ENCODE data around the gene PPARG.

Gene PPARG

GRCh38 chr3:12452361-12453330 is 163.8 kb downstream of the PPARG start:
- H3K79me2 ChIP-seq (ENCODE audit: insufficient read depth, low read length), result no peaks in the 10 kb centered on the region
- no peak for TF ChIP-seq EZH2 (IDR thresholded peaks at IDR 0.05; ENCODE audit: borderline replicate concordance, low read length)
- TF ChIP-seq CTCF (IDR thresholded peaks at IDR 0.05; ENCODE audit: low read length), result no peak
- no peaks in the 10 kb centered on the region for H3K36me3 ChIP-seq (ENCODE audit: insufficient read depth, low read length)
- no peaks in the 10 kb centered on the region; the same call in 1 of the 2 replicates for H3K27me3 ChIP-seq (ENCODE audit: insufficient read depth, low read length)
- H3K9ac ChIP-seq (ENCODE audit: low read length), result no peak overlapping the region
- no peaks in the 10 kb centered on the region for H3F3A ChIP-seq (ENCODE audit: insufficient read depth, low read length)
- no peak overlapping the region for H2AFZ ChIP-seq (ENCODE audit: low read length)
- no peak overlapping the region for H3K4me3 ChIP-seq (ENCODE audit: low read depth, low read length, poor library complexity, severe bottlenecking)
- H3K9me3 ChIP-seq (ENCODE audit: low read length), result no peaks in the 10 kb centered on the region
- H4K20me1 ChIP-seq (ENCODE audit: insufficient read depth, low read length), result no peaks in the 10 kb centered on the region
- H3K4me1 ChIP-seq (ENCODE audit: insufficient read depth, low read length, severe bottlenecking), result no peaks in the 10 kb centered on the region
- H3K9me2 ChIP-seq (ENCODE audit: low read depth, low read length), result no peaks in the 10 kb centered on the region
- H3K4me2 ChIP-seq (ENCODE audit: low read length), result no peak overlapping the region
- H3K27ac ChIP-seq (ENCODE audit: low read depth, low read length, poor library complexity, severe bottlenecking), result no peak overlapping the region

GRCh38 chr3:12454076-12454815 is 165.4 kb downstream of the PPARG start:
- Histone ChIP-seq H3K9ac (ENCODE audit: low read length) (no peak overlapping the region), H3K27ac (ENCODE audit: low read depth, low read length, poor library complexity, severe bottlenecking) (no peak overlapping the region), H3K79me2 (ENCODE audit: insufficient read depth, low read length) (no peaks in the 10 kb centered on the region), H3K9me2 (ENCODE audit: low read depth, low read length) (no peaks in the 10 kb centered on the region), H3K4me3 (ENCODE audit: low read depth, low read length, poor library complexity, severe bottlenecking) (no peak overlapping the region), H4K20me1 (ENCODE audit: insufficient read depth, low read length) (no peaks in the 10 kb centered on the region), H3K4me1 (ENCODE audit: insufficient read depth, low read length, severe bottlenecking) (no peaks in the 10 kb centered on the region), H3F3A (ENCODE audit: insufficient read depth, low read length) (no peaks in the 10 kb centered on the region), H3K4me2 (ENCODE audit: low read length) (no peak overlapping the region), H3K9me3 (ENCODE audit: low read length) (no peaks in the 10 kb centered on the region), H3K36me3 (ENCODE audit: insufficient read depth, low read length) (no peaks in the 10 kb centered on the region), H2AFZ (ENCODE audit: low read length) (no peak overlapping the region), H3K27me3 (ENCODE audit: insufficient read depth, low read length) (no peaks in the 10 kb centered on the region; the same call in 1 of the 2 replicates)
- TF ChIP-seq EZH2 (IDR thresholded peaks at IDR 0.05; ENCODE audit: borderline replicate concordance, low read length), result no peak
- no peak for TF ChIP-seq CTCF (IDR thresholded peaks at IDR 0.05; ENCODE audit: low read length)

GRCh38 chr3:12454816-12455121 is 165.9 kb downstream of the PPARG start:
- H3K9ac ChIP-seq (ENCODE audit: low read length), result no peak overlapping the region
- H3K27ac ChIP-seq (ENCODE audit: low read depth, low read length, poor library complexity, severe bottlenecking), result no peak overlapping the region
- no peaks in the 10 kb centered on the region for H3F3A ChIP-seq (ENCODE audit: insufficient read depth, low read length)
- no peaks in the 10 kb centered on the region for H3K9me3 ChIP-seq (ENCODE audit: low read length)
- TF ChIP-seq CTCF (IDR thresholded peaks at IDR 0.05; ENCODE audit: low read length) (no peak), EZH2 (IDR thresholded peaks at IDR 0.05; ENCODE audit: borderline replicate concordance, low read length) (no peak)
- H3K4me1 ChIP-seq (ENCODE audit: insufficient read depth, low read length, severe bottlenecking), result no peaks in the 10 kb centered on the region
- H3K36me3 ChIP-seq (ENCODE audit: insufficient read depth, low read length), result no peaks in the 10 kb centered on the region
- no peaks in the 10 kb centered on the region for H3K79me2 ChIP-seq (ENCODE audit: insufficient read depth, low read length)
- H2AFZ ChIP-seq (ENCODE audit: low read length), result no peak overlapping the region
- no peaks in the 10 kb centered on the region for H3K9me2 ChIP-seq (ENCODE audit: low read depth, low read length)
- no peak overlapping the region for H3K4me3 ChIP-seq (ENCODE audit: low read depth, low read length, poor library complexity, severe bottlenecking)
- H3K27me3 ChIP-seq (ENCODE audit: insufficient read depth, low read length), result no peaks in the 10 kb centered on the region; the same call in 1 of the 2 replicates
- H3K4me2 ChIP-seq (ENCODE audit: low read length), result no peak overlapping the region
- H4K20me1 ChIP-seq (ENCODE audit: insufficient read depth, low read length), result no peaks in the 10 kb centered on the region
